HG02678 (cell line): ENCODE results near the gene PTPN14.

ENCODE experiments used
- ATAC-seq: cut with Tn5 transposase; IDR thresholded peaks from one replicate; pipeline ENCODE4 v1.9.1; 2021; ENCODE audit warnings: mild to moderate bottlenecking, moderate library complexity; ENCODE audit not compliant: unreplicated experiment

Gene PTPN14

DNA sequence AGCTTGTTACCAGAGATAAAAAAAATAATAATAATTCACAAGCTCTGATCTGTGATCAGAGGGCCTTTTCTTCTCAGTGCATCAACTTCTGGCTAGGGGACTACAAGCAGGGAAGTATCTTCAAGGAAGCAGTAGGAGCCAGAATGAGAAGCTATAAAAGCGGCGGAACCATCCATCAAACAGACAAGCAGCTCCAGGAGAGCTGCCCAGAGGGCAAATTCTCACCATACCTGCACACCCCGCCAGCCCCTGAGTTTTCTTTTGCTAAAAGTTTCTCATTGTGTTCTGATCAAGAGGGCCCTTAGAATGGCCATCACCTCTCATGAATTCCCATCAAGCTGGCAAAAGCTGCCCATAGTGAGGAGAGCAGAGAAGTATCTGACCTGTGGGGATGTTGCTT, 171.0 kb downstream of the PTPN14 start:
- ATAC-seq: no peak

DNA sequence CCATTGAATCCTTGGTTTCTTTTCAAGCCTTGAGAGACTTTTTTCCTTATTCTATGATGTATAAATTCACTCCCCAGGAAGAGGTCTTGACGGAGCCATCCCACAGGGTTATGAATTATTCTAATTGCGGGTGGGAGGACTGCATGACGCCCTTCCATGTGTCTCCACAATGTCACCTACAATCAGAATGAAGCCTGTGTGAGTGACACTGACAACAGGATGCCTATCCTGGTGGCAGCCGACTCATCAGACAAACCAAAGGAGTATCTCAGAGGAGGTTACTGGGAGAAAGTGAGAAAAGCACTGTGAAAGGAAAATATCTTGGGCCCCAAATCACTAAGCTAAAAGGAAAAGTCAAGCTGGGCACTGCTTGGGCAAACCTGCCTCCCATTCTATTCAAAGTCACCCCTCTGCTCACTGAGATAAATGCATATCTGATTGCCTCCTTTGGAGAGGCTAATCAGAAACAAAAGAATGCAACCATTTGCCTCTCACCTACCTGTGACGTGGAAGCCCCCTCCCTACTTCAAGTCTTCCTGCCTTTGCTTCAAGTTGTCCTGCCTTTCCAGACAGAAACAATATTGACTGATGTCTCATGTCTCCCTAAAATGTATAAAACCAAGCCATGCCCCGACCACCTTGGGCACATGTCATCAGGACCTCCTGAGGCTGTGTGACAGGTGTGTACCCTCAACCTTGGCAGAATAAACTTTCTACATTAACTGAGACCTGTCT, 172.0 kb downstream of the PTPN14 start:
- no peak for ATAC-seq

DNA sequence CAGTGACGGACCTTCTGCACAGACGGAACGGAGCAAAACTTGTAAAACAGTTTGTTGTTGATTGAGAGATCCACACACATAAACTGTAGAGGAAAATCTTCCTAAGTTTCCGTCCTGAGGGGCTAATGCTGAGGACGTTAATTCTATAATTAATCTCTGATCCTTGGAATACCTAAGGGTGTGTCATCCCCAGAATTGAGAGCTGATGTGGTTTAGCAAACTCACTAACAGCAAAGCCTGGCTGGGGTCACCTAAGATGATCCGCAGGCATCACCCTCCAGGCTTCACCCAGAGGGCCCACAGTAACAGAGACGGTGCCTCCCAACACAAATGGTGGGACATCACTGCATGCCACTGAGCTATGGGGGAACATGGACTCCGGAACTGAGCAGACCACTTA, 172.9 kb downstream of the PTPN14 start:
- no peak for ATAC-seq

DNA sequence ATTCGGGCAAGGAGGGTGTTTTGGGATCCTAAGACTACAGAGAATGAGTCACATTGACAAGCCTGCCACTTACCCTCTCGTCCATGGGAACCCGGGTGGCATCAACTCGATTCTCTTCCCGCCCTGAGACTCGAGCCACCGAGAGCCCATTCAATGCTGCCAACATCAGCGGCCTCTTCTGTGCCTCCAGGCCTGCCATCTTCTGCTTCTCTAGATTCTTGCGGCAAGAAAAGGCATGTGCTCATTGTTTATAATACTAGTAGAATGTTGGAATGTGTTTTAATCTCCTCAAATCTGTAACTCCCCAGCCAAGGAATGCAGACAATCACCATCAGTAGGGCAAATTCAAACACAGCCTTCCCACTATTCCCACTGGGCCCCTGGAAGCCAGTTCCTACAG, 173.5 kb downstream of the PTPN14 start:
- ATAC-seq: no peak

DNA sequence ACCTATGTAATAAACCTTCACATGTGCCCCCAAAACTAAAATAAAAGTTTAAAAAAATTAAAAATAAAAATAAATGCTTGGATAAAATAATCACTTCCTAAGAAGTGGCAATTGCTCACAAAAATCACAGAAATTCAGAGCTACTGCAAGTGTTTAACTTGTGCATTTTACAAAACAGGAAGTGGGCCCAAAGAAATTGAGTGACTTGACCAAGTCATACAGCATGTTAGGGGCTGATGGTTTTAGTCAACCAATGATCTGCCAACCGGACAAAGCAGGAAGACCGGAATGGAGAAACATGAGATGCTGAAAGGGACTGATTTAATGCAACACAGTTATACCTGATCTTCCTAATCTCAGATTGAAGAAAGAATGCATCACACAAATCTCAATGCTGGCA, 173.9 kb downstream of the PTPN14 start:
- no peak for ATAC-seq

DNA sequence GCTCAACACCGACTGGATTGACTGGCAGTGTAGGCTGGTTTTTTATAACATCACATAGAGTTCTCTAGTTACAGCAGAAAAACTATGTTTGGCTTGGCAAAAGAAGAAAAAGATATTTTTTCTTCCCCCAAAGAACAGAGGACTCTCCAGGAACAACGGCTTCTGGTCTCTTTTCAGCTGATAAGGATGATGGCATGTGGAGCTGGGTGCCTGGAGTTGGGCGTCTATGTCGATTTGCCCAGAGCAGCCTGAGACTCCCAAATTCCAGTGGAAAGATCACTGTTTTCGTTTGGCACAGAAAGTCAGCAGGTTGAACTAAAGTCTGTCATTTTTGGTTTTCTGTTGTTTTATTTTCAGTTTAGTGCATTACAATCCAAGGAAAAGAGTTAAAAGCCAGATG, 179.3 kb downstream of the PTPN14 start:
- ATAC-seq: no peak

DNA sequence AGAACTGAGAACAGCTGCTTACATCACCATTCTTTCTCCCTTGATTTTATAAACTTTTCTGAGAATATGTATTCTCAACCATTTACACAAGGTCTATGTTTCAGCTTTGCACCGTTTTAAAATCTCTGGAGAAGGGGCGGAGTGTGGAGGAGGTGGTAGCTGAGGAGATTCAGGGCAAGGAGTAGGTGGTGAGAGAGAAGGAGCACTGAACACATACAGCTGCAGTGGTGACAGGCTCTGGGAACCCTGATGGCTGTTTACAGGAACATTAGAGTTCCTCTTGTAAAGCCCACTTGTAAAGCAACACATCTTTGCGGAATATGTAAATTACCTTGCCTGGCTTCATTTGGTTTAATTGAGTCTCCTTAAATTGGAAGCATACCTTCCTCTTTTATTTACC, 180.8 kb downstream of the PTPN14 start:
- ATAC-seq: no peak

DNA sequence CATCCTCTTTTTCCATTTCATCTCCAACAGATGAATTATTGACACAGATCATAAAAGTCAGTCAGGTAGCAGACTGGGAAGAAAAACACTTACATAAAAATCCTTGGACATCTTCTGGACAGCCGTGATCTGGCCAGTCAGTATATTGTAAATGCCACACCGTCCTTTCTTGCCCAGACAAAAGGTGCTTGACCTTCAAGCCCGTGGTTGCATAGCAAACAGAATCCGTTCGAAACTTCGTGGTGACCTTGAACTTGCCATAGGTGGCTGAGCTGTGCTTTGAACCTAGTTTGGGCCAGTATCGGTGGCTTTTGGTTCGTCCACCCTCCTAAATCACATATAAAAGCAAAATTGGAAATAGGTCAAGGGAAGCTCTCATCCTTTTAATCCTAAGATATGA, 182.0 kb downstream of the PTPN14 start:
- no peak for ATAC-seq

DNA sequence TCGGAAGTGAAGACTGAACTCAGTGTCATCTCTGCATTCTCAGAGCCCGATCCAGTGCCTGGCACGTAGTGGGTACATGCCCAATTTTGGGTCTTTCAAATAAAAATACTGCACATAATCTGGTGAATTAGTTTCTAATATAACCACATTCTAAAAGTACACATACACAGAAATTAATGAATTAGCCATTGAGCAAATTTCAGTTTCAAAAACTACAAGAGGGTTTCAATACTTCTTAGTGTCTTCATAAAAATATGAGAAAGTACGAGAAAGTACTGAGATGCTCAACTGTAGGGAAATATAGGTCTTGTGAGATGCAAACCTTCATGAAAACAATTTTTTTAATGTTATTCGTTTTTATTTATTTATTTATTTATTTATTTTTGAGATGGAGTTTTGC, 183.6 kb downstream of the PTPN14 start:
- no peak for ATAC-seq

DNA sequence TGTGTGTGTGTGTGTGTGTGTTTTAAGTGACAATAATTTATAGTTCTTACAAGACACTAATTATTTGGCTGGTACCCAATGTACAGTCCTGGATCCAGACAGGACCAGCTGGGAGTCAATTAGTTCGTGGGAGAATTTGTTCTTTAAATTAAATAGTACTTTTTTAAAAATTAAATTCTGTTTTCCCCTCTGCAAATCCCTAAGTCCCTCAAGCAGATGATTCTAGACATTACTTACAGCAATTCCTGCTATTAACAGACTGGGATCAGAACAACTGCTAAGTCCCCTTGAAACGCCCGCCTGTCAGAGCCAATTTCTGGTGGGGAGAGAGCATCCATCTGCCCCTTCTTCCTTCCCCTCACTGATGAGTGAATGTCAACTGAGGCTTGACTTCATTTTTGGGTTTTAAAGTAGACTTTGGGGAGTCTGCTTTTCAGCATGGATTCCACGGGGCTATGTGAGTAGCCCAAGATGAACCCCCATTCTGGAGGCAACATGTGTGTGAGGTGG, 186.6 kb downstream of the PTPN14 start:
- ATAC-seq: no peak

DNA sequence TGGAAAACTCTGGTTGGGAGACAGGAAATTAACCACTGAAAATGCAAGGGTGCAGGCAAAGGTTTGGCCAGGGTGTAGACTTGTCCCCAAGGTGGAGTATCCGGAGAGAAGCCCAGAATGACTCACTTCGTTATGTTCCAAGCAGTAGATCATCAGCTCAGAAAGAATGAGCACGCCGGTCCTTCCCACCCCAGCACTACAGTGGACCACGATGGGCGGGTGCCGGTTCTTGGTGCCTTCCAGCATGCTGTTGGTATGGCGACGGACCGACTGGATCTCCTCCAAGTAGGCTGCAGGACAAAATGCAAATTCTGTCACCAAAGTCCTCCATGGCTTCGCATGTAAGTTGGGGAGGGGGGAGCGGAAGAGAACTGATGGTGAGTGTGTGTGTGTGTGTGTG, 187.0 kb downstream of the PTPN14 start:
- no peak for ATAC-seq

DNA sequence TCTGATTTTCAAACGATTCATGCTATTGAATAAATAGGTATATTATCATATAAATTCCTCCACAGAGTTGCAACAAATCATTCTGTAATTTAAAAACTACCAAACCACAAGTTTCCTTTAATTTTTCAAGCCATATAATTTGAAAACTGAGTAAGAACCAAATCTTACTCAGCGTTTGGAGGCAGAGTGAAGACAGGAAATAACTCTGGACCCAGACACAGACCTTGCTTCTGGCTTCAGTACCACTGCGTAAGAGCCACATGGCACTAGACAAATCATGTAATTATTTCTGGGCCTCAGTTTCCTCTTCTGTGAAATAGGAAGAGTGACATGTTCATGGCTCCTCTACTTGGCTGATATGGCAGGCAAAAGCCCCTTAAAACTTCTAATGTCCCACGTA, 188.0 kb downstream of the PTPN14 start:
- ATAC-seq: no peak

DNA sequence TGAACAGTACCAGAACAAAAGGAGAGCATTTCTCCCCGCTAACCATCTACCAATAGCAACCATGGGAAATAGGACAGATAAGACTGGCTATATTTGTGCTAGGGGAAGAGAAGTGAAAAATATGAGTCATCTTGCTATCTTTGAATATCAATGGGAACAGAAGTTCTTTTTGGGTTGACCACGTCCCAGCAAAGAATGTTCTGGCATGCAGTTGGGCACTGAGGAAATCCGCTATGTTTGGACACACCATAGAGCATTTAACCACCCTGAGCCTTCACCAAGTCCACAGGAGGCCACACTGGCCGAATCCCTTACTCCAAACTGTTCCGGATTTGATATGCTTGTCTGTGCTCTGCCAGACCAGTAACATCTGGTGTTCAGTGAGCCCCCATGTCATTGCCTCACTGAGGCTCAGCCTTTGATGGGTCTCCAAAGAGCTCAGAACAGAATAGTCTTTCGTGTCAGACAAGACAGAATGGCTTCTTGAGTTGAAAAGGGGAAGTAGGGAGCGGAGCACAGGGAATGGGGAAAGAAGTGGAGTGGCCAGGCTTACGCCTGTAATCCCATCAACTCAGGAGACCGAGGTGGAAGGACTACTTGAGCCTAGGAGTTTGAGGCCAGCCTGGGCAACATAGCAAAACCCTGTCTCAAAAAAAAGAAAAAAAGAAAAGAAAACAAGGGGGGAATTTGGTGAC, 189.1 kb downstream of the PTPN14 start:
- ATAC-seq: no peak

DNA sequence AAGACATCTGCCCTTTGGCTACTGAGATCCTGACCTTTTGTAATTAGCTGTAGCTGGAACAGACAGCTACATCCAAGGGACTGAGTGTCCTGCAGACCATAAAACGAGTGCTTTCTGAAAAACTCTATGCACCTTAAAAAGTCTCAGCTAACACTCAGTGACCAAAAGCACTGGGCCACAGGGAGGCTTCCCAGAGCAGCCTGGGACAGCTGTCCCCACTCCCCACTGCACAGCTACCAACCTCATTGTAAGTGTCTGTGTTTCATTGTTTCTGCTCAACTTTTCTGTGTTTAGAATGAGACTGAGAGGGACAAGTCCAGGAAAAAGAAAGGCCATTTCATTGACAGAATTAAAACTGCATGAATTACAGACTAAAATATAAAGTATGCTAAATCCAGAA, 189.8 kb downstream of the PTPN14 start:
- no peak for ATAC-seq

DNA sequence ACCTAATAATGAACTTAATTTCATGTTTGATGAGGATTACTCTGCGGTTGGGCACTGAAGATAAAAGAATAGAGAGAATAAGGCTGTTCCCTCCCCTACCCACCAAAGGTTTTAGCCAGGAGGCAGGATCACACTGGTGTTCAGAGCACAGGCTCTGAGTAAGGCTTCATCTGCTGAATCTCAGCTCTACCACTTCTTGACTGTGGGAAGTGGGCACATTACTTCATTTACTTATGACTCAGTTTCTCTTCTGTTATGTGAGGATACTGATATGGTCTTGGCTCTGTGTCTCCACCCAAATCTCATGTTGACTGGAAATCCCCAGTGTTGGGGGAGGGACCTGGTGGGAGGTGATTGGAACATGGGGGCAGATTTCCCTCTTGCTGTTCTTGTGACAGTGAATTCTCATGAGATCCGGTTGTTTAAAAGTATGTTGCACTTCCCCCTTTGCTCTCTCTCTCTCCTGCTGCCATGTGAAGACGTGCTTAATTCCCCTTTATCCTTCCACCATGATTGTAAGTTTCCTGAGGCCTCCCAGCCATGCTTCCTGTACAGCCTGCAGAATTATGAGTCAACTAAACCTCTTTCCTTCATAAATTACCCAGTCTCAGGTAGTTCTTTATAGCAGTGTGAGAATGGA, 190.8 kb downstream of the PTPN14 start:
- ATAC-seq: no peak

DNA sequence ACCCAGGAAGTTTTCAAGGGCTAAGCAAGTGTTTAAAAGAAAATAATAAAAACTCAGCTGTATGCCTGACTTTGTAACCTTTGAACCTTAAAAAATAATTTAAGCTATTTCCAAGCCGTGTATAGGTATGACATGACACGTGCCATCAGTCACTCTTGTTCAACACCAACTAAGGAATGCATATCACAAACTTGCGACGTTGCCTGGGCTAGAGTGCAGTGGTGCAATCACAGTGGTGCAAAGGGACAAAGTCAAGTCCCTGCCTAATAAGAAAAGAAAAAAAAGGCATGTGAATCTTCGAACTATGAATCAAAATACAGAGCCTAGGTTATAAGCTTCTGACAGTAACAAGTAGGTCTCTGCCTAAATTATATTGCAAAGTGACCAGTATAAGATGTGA, 191.3 kb downstream of the PTPN14 start:
- ATAC-seq: no peak

DNA sequence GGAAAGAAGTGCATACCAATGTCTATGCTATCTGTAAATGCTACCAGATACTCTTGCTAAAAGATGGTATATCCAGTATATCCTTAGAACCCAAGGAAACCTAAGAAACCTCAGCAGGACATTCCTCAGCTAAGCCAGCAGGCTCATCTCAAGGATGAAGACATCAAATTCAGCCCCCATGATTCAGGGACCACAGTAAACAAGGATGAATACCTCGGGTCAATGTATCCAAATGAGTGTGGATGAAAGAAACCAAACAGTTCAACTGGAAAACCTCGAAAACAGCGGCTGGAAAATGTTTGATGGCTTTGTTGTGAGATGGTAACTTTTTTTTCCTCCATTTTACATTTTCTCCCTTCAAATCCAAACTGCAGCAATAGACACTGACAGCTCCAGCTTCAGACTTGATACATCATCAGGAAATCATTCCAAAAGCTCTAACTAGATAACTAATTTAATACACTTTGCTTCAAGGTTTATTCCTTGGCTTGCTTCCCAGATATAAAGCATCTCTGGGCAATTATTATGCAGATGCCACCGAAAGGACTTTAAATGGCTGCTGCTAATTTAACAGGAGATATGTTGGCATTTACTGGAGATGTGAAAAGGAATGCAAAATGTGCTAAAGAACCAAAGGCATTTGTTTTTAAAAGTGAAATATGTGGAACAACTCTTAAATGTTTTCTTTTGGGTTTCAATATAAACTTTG, 196.8 kb downstream of the PTPN14 start:
- ATAC-seq: no peak

DNA sequence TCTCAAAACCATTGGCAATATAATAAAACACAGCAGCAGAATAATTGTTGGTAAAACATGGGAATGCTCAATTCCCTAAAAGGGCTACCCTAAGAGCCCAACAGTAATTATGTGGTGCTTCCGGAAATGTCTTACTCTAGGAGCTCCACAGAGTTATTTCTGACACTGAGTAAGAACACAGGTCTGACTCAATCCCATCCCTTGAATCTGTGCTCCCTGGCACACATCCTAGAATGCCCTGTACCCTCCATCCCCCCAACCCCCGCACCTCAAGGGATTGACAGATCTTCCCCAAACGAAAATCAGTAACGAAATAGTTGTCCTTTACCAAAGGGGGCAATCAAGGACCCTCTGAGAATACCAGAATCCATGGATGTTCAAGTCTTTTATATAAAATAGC, 198.6 kb downstream of the PTPN14 start:
- no peak for ATAC-seq

DNA sequence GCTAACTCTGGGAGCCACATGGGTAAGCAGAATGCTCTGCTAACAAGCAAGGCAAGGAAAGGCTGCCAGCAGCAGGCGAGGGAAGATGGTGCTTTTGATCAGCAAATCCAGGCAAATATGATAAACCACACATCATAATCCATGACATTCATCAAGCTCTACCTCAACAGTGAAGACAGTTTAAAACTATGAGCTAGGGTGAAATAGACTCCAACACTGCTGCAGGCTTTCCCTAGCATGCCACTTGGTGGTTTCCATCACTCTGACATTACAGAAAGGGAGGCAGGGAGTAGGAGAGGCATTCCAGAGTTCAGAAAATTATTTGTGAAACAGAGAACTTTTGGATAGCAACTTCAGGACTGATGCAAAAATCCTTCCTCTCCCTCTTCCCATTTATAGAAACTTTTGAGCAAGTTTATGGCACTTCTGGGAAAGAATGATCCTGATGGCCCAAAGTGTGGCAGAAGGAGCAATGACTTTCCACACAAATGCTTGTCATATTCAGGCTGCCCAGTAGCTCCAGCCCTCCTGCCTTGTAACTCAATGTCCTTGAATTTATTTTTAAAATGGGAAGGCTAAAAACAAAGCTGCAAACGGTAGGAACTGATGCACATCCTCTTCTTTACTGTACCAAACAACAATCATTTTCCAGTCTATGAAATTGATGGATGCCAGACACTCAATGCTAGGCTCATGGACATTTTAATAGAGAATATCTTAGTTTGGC, 199.7 kb downstream of the PTPN14 start:
- ATAC-seq: no peak

DNA sequence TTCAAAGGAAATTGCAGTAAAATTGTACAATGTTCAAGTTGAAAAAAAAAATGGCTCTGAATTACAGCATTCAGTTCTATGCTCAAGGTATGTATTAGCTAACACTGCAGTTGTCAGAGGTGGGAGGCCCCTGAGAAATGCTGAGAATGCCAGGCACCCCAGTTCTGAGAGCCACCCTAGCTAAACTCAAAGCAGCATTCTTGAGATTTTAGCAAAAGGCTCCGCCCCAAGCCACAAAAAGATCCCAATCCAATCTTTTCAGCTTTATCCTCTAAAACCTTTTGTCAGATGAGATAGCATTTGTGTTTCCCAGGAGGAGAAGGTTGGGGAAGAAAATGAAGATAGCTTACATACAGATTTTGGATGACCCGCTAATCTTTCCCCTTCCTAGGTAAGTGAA, 201.6 kb downstream of the PTPN14 start:
- ATAC-seq: no peak

DNA sequence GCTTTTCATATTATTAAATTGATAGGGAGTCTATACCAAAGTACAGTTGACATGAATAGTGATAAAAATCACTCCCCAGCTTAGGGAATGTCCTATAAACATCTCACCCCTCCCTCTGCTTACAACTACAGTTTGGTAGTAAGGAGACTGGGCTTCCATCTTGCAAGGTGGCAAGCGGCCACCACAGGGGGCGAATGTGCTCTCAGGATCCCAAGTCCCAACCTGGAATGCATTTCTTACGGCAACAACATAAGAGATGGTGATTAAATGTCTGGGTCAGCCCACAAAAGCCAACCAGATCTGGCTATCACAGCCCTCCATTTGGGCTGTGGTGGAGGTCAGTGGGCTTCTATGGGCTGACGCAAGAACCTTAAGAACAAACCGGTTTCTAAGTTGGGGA, 202.4 kb downstream of the PTPN14 start:
- ATAC-seq: no peak
